HG02870 (cell line): ENCODE results near the gene FDCSP.
"Not testable (repeated sequence)": the region's sequence is repeated elsewhere in the genome, so short reads cannot be mapped to it uniquely, and the experiment has no call there.

Experiments used
- ATAC-seq: cut with Tn5 transposase; IDR thresholded peaks from one replicate; pipeline ENCODE4 v1.9.1; 2021; ENCODE audit warnings: mild to moderate bottlenecking, moderate library complexity; ENCODE audit not compliant: unreplicated experiment

Gene FDCSP

GRCh38 chr4:70239131-70239883 is 13.4 kb downstream of the FDCSP start:
- no peak for ATAC-seq

- ATAC-seq: no peak
These were observed 14.1 kb downstream of the FDCSP start for GRCh38 chr4:70239884-70240591.

- not testable (repeated sequence) for ATAC-seq
These were observed 16.4 kb downstream of the FDCSP start, which contains the start of gene CSN3 for GRCh38 chr4:70242297-70242696. Gene CSN3 (plus strand): TSS chr4:70242597. CDS start chr4:70244820, 2,223 bp downstream.

- no peak for ATAC-seq
These were observed 17.2 kb downstream of the FDCSP start for GRCh38 chr4:70243091-70243490.

- ATAC-seq: no peak
These were observed 25.5 kb downstream of the FDCSP start for GRCh38 chr4:70251250-70251944.

GRCh38 chr4:70251945-70252277 is 26.0 kb downstream of the FDCSP start:
- ATAC-seq: no peak

- no peak for ATAC-seq
These were observed 43.8 kb downstream of the FDCSP start for GRCh38 chr4:70269674-70270073.

GRCh38 chr4:70277121-70277520 is 51.2 kb downstream of the FDCSP start:
- ATAC-seq: no peak

GRCh38 chr4:70280567-70280966 is 54.6 kb downstream of the FDCSP start:
- ATAC-seq: no peak
